Muscle of back (tissue), 13 donors: ENCODE data around the gene KRT7. TPM values are rescaled to one million over a fixed set of nuclear protein-coding genes. Genes with fewer than 3 reads are reported as not detected.

Experiments
- DNase-seq, 3 donors: peaks; one replicate each; pipeline versions ENCODE4 v3.0.0 to v3.0.0-alpha.2; 2013
- long read RNA-seq, 9 donors: transcript quantifications; one replicate each; lab custom pipeline, GENCODE V29; 2026
- polyA plus RNA-seq, 10 donors: library from polyadenylated mRNA; unstranded; fragments of 120-200 nt; gene quantifications; one replicate each; pipeline ENCODE4 v1.2.1, GENCODE V29; 2013; ENCODE audit not compliant: insufficient read length in 10 of 10

The KRT7 gene
- 1 to 10 TPM in 2 of 10 donors, under 1 TPM in 5, not detected in 3; 0.16 to 4.3 (median 0.65) TPM for polyA plus RNA-seq
- long read RNA-seq, donor 1, result 0 reads
- long read RNA-seq, donor 2, result 0 reads
- long read RNA-seq, donor 3, result 0 reads
- long read RNA-seq, donor 4, result 0 reads
- long read RNA-seq, donor 5, result 0 reads
- long read RNA-seq, donor 6, result 0 reads
- long read RNA-seq, donor 7, result 0 reads
- long read RNA-seq, donor 8, result 0 reads
- long read RNA-seq, donor 9, result 0 reads

DNA sequence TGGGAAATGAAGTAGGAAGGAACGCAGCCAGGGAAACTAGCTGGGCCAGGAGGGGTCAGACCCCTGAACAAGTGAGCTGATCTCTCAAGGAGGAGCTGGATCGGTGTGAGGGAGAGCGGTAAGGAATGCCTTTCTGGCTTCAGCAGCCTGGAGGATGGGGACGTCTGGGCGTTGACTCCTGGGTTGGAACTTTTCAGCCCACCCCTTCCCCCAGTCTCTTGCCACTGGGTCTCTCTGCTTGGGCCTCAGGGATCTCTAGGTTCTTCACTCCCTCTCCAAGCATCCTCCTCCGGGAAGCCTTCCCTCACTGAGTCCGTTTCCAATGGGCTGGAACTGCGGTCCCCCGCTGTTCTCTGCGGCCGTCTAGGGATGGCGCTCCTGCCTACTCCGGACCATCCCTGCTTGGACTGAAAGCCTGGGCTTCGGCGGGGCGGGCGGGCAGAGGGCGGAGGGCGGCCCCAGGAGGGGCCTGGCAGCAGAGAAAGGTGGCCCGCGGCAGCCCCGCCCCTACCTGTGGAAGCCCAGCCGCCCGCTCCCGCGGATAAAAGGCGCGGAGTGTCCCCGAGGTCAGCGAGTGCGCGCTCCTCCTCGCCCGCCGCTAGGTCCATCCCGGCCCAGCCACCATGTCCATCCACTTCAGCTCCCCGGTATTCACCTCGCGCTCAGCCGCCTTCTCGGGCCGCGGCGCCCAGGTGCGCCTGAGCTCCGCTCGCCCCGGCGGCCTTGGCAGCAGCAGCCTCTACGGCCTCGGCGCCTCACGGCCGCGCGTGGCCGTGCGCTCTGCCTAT, at the start of gene KRT7:
TSS of gene KRT7 (plus strand) at position 570 of the 788 bp plus-strand sequence. CDS start at position 624, 54 bp downstream.
- no peak for DNase-seq

DNA sequence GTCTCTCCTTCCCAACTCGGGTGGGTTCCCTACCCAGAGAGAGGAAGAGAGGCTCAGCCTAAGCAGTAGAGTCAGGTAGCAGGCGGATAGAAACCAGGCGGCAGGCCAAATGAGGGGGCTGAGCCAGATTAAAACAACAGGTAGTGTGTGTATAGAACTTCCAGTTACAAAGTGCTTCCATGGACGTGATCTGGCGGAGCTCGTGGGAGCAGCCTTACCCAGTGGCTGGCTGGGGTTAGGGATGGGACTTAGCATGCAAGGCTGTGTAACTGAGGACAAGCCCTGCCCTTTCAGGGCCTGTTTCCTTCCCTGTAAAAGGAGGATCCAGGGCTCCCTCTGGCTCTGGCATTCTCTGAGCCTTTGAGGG, 49.5 kb upstream of the KRT7 start:
- no peak for DNase-seq

- no peak for DNase-seq
Measured at GRCh38 chr12:52183971-52184370, 49.1 kb upstream of the KRT7 start.

GRCh38 chr12:52184813-52185212, 48.2 kb upstream of the KRT7 start:
- DNase-seq, result no peak

GRCh38 chr12:52185400-52185967, 47.6 kb upstream of the KRT7 start:
- DNase-seq, result no peak

DNA sequence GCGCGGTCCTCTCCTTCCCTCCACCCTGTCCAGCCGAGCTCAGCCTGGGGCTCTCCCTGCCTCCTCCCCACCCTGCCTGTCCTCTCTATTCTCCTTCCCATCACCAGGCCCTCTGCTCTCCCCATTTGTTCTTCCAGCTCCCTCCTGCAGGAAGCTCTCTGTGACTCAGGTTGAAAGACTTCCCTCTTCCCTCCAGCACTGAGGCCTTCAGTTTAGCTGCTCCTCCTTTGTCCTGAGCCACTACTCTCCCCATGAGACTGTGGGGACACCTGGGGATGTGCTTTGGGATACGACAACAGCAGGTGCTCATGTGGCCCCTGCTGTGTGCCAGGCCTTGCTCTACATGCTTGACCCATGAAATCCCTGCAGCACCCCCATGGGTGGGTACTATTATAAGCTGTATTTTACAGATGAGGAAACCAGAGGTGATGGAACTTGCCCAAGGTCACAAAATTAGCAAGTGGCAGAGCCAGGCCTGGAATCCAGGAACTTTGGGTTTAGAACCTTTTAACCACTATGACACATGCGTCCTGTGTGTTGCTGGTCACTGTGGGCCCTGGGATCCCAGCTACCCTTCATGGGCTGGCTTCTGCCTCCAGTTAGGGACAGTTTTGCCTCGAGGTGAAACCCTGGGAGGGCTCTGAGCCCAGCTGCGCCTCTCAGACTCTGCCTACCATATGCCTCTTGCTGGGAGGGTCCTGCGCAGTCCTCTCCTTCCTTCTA, 46.8 kb upstream of the KRT7 start:
- DNase-seq, result no peak

- no peak for DNase-seq
Measured at GRCh38 chr12:52187206-52187605, 45.8 kb upstream of the KRT7 start.

DNA sequence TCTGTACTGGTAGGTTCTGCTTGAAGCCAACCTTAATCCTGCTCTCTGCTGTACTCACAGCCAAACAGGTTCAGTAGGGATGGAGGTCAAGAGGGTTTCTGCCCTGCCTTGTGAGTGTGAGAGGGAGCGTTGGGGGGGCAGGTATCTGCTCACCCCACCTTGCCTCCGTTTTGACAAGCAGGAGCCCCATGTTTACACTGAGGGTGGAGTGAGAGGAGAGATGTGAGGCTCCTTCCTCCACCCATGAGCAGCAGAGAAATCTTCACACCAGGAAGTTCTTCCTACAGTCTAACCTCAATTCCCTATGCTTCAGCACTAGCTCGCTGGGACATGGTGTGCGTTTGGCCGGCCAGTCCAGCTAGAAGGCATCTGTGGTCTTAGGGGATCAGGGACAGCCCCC, 45.4 kb upstream of the KRT7 start:
- no peak for DNase-seq

DNA sequence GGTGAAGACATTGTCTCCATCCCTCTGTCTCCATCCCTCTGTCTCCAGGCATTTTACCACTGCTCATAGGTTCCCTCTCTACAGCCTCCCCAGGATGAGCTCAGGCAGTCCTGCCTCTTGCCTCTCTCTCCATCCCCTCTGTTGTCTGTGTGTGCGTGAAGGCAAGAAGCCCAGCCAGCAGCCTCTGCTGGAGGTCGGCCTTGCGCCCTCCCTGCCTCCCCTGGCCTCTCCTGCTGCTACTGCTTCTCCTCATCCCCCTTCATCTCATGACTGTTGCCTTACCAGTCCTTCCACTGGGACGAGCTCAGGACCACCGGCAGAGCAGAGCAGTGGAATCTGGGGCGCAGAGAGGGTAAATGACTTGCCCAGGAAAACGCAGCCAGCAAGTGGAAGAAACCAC, 44.4 kb upstream of the KRT7 start:
- no peak for DNase-seq

DNA sequence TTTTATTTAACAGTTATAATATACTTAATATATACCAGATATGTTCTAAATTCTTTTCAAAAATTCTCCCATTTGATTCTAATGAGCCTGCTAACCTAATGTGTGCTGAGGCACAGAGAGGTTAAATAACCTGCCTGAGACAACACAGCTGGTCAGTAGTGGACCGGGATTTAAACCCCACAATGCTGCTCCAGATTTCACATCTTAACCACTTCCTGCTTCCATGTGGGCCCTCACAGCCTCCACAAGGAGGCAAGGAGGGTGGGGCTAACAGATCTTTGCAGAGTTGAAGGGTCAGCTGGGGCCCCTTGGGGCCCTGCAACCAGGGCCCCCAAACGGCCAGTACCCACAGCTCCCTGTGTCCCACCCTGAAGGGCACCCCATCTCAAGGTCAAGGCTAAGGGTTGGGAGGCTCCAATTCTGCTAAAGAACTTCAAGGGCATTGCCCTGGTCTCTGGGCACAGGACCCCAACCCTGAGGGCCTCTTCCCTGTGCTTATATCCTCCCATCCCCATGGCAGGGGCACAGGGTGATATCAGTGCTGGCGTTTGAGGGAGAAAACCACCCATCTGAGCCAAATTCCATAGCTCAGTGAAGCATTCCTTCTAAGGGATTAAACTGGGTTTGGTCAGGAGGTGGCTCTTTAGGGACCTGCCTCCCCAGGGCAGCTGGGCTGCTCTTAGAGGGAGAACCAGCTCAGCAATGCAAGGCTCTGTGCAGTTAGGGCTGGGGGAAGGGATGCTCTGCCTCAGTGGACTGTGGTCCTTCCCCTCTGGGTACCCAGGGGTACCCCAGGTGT, 43.5 kb upstream of the KRT7 start:
- no peak for DNase-seq

DNA sequence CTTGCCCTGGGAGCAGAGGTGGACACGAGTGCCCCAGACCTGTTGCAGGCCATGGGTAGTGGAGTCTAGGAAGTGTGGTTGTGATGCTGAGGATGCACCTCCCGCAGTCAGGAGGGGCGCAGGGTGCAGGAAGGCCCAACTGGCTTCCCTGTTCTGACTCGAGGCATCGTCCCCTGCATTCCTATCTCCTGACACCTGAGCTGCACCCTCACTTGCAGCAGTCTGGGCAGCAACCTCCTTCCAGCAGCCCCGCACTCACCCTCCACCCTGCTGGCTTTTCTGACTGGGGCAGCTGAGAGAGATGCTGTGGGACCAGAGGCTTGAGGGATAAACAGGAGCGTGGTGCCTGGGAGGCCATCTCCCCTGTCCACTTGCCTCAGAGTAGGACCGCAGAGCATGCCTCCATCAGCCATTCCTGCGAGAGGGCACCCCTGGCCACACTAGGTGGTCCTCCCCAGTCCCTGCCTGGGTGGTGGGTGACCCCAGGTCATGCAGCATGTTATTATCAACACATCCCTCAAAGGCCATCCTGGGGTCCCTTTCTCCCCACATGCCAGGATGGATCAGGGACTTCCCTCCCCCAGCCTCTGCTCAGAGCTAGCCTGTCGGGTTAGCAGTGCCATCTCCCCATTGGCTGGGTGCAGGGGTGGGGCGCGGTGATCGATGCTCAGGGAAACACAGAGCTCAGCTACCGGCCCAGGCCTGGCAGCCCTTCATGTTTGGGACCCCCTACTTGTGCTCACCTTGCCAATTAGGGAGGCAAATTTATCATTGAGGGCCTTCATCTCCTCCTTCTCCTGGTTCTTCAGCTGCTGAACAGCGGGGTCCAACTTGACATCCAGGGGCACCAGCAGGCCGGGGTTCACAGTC, 41.9 kb upstream of the KRT7 start:
- DNase-seq, result no peak

DNA sequence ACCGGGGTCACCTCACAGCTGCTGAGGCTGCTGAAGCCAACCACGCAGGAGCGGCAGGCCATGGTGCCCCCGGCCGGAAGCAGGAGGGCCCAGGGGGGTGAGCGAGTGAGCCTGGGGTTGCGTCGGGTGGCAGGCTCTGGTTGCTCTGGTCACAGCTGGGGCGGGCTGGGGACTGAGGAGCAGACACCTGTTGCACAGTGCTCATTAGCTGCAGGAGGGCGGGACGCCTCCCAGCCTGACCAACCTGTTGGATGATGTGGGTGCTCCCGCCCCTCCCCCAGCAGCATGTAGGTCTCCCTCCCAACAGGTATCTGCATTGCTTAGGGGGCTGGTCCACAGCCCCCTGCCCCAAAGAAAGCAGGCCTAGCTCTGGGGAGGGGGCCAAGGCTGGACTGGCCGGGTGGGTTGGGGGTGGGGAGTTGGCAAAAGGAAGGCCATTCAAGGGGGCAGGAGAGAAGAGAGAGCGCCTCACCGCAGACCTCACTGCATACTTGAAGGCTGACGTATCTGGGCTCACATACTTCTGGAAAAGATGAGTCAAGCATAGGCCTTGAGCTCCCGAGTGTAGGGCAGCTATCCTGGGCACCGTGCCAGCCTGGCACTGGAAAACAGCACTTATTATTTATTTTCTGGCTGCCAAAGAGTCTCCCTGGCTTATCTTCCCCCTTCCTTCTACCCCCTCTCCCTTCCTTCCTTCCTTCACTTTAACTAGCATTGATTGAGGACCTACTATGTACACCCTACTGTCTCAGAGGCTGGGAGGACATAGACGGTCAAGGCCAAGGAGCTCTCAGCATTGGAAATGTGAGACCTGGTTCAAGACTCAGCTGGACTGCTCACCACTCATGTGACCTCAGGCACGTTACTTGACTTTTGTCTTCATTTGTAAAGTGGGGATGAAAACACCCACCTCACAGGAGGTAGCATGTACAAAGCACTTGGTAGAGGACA, 40.9 kb upstream of the KRT7 start, which contains the start of gene KRT80:
TSS of gene KRT80 (minus strand) at position 174 of the 951 bp plus-strand sequence. CDS start at position 62, 112 bp downstream.
- DNase-seq, result peak; percentile 81 to 97 (median 85)

- DNase-seq, result no peak
Measured at GRCh38 chr12:52193532-52193931, 39.5 kb upstream of the KRT7 start.

DNA sequence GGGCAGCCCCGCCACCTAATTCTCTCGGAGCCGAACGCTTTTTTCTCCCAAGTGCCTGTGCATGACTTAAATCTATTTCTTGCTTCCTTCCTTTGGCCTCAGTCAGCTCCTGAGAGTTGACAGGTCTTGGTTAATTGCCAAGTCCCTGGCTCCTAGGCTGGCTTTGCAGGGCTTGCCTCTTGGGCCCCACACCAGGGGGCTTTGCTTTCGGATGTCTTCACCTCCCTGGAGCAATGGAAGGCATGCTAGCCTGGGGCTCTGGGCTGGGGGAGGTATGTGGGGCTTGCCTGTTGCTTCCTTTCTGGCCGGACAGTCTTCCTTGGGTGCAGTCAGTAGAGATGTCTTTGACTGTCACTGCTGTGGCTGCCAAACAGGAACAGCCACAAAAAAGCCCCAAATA, 39.1 kb upstream of the KRT7 start:
- no peak for DNase-seq

GRCh38 chr12:52195065-52195730, 37.8 kb upstream of the KRT7 start:
- no peak for DNase-seq

DNA sequence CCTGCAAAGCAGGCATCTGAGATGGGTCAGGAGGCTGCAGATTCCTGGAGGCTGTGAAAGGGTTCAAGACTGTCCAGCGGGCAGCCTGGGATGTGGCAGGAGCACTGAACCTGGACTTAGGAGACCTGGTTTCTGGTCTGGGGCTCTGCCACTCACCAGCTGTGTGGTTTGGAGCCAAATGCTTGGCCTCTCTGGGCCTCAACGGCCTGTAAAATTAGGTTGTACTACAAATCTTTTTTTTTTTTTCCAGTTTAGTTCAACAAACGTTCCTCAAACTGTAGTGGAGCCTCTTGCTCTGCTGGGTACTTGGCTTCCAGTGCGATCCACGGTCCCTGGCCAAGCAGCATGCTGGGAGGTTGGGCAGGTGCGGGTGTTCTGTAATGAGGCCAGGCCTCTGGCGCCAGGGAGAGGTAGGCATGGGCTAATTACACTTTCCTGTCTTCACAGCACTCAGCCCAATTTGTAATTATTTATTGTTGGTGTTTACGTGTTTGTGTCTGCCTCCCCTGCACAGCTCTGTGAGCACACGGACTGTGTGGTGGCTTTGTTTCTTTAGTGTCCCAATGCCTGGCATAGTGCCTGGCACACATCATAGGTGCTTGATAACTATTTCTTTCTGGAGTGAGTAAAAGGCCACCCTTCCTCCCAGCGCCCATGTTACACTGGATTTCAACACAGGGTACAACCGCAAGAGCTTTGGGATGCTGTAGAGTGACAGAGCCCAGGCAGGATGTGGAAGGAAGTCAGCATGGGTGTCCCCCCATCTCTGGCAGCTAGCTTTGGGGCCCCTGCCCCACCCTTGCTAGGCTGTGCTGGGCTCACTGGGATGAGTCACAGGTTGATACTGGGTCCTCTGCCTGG, 35.4 kb upstream of the KRT7 start:
- no peak for DNase-seq

DNA sequence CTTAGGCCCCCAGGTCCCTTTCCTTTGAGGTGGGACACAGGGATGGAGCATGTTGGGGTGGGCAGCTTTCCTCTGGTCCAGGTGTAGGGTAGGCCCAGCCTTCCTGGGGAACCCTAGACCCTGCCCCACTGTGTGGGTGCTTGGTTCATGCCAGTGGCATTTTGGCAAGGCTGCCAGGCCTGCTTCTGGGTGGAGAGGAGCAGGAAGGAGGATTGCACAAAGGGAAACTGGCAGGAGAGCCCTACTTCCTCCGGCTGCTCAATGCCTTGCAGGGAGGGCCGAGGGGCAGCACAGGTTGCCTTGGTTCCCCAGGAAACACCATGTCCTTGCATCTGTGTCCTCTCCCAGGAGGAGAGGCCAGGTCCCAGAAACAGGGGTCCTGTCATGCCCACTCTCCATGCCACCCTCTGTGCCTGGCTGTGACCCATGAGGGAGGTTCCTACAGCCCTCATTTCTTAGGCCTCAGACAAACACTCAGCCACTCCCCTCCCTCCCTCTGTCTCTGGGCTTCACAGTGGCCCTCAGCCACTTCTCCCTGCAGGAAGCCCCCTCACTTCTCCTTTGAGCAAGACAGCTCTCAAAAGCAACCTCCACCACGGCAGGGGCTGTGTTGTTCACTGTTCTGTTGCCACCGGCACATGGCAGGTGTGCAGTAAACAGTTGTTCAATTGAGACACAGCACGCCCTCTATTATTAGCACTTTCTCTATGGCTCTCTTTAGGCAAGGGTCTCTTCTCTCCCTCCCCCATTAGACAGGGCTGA, 34.4 kb upstream of the KRT7 start:
- DNase-seq, result no peak
